Activated CD8-positive, alpha-beta memory T cell treated with anti-CD3 and anti-CD28 coated beads for 1 hour (primary cell): ENCODE measurements around the gene CEBPG.
A peak's percentile ranks its signal among the peaks of the same experiment; 100 is the strongest.

Experiments used
- DNase-seq, 2 donors: peaks; one replicate each; pipeline ENCODE4 v3.0.0-alpha.2; 2020; ENCODE audit warnings: low read depth in 1 of 2; ENCODE audit errors: extremely low read depth in 1 of 2

The CEBPG gene

GRCh38 chr19:33373453-33374235 lies at the start of gene CEBPG:
Gene CEBPG, plus strand, starts transcription at chr19:33373709. Its CDS starts 5,531 bp downstream, at chr19:33379240.
- DNase-seq, result peak; percentile 79 to 94

- no peak for DNase-seq
Observed at GRCh38 chr19:33324628-33325027, 48.9 kb upstream of the CEBPG start.

GRCh38 chr19:33325920-33326319 lies 47.6 kb upstream of the CEBPG start:
- no peak for DNase-seq

- no peak for DNase-seq
Observed at GRCh38 chr19:33329060-33329459, 44.4 kb upstream of the CEBPG start.

- DNase-seq, result no peak
Observed at GRCh38 chr19:33329736-33330135, 43.8 kb upstream of the CEBPG start.

GRCh38 chr19:33332248-33332647 lies 41.3 kb upstream of the CEBPG start:
- no peak for DNase-seq

- no peak for DNase-seq
Observed at GRCh38 chr19:33333151-33333550, 40.4 kb upstream of the CEBPG start.

- DNase-seq, result no peak
Observed at GRCh38 chr19:33333642-33334041, 39.9 kb upstream of the CEBPG start.

GRCh38 chr19:33334271-33334670 lies 39.2 kb upstream of the CEBPG start:
- DNase-seq, result no peak

GRCh38 chr19:33335446-33335845 lies 38.1 kb upstream of the CEBPG start:
- DNase-seq, result no peak

- DNase-seq, result no peak
Observed at GRCh38 chr19:33339016-33339984, 34.2 kb upstream of the CEBPG start.

- DNase-seq, result no peak
Observed at GRCh38 chr19:33340991-33341390, 32.5 kb upstream of the CEBPG start.

- DNase-seq, result no peak
Observed at GRCh38 chr19:33343301-33343700, 30.2 kb upstream of the CEBPG start.

GRCh38 chr19:33343859-33344572 lies 29.5 kb upstream of the CEBPG start:
- DNase-seq, result no peak

GRCh38 chr19:33344573-33344925 lies 29.0 kb upstream of the CEBPG start:
- no peak for DNase-seq

- no peak for DNase-seq
Observed at GRCh38 chr19:33345163-33345562, 28.3 kb upstream of the CEBPG start.

GRCh38 chr19:33346665-33347064 lies 26.8 kb upstream of the CEBPG start:
- no peak for DNase-seq

- no peak for DNase-seq
Observed at GRCh38 chr19:33347300-33347699, 26.2 kb upstream of the CEBPG start.

- DNase-seq, result no peak
Observed at GRCh38 chr19:33348301-33349010, 25.1 kb upstream of the CEBPG start.
